ENCODE measurements around the gene AP2M1.

AP2M1 gene

GRCh38 chr3:184228376-184229137 is 53.9 kb downstream of the AP2M1 start:
- no peak for DNase-seq (ENCODE audit: low read depth)

- no peak for DNase-seq (ENCODE audit: low read depth)
Measured at GRCh38 chr3:184229394-184230080, 54.9 kb downstream of the AP2M1 start, which contains the start of gene VWA5B2. Gene VWA5B2 (plus strand): TSS chr3:184229585. CDS start chr3:184230529, 944 bp downstream.

GRCh38 chr3:184230081-184230602 is 55.5 kb downstream of the AP2M1 start:
- DNase-seq (ENCODE audit: low read depth) = no peak

- no peak for DNase-seq (ENCODE audit: low read depth)
Measured at GRCh38 chr3:184230603-184231528, 56.2 kb downstream of the AP2M1 start.

GRCh38 chr3:184231671-184232070 is 57.0 kb downstream of the AP2M1 start:
- DNase-seq (ENCODE audit: low read depth) = no peak

GRCh38 chr3:184233127-184233843 is 58.6 kb downstream of the AP2M1 start:
- DNase-seq (ENCODE audit: low read depth) = no peak
